HL-60 (cell line): ENCODE measurements around the gene DBX1.

ENCODE experiments used
- CTCF ChIP-seq: IDR thresholded peaks from one replicate; pipeline ENCODE4 v1.5.1; 2011; ENCODE audit warnings: low read length, control low read depth, inconsistent platforms; ENCODE audit not compliant: insufficient read depth
- POLR2AphosphoS5 ChIP-seq: IDR thresholded peaks from 2 replicates; pipeline ENCODE4 v1.6.1; 2012; ENCODE audit warnings: low read depth
- REST ChIP-seq: IDR thresholded peaks from 2 replicates; pipeline ENCODE4 v1.6.1; 2012; ENCODE audit warnings: low read depth; ENCODE audit not compliant: insufficient replicate concordance
- SPI1 ChIP-seq: IDR thresholded peaks from 2 replicates; pipeline ENCODE4 v1.6.1; 2012; ENCODE audit warnings: low read depth, mild to moderate bottlenecking, borderline replicate concordance

- TF ChIP-seq CTCF = no peak
- no peak for TF ChIP-seq SPI1
- no peak for TF ChIP-seq POLR2AphosphoS5
- TF ChIP-seq REST = no peak
Measured at GRCh38 chr11:20118209-20118608, 42.1 kb downstream of the DBX1 start.
